GM19455 (cell line): Measurements from ENCODE around the gene ATXN7L3.
A peak's percentile ranks its signal among the peaks of the same experiment; 100 is the strongest.

Source experiments
- ATAC-seq: cut with Tn5 transposase; IDR thresholded peaks from one replicate; pipeline ENCODE4 v1.9.1; 2021; ENCODE audit not compliant: unreplicated experiment

Gene ATXN7L3

DNA sequence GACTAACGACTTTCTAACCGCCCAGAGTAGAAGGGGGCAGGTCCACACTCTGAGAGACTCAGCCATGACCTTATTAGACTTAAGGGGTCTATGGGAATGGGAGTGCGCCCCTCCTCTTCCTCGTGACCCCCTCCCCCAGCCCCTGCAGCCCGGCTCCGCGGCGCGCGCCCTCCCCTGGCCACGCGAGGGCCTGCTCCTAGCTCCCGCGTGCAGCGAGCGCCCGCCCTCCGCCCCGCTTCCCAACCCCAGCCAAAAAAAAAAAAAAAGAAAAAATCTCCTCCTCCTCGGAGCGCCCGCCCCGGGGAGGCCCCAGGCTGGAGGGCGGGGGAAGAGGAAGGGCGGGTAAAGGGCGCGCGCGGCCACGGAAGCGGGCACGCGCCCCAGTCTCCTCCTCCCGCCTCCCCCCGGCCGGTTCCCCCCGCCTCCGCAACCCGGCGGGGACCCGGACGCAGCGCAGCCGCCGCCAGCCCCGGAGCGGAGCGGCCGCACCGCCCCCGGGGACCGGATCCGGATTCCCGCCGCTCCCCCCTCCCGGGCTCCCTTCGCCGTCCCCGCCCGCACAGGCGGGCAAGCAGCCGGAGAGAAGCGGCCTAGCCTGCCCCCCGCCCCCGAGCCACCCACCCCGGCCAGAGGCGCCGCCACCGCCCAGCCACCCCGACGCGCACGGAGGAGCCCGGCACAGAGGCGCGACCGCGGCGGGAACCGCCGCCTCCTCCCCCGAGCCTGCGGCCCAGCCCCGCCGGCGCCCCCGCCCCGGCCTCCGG lies 18.8 kb upstream of the ATXN7L3 start:
- peak; percentile 34 for ATAC-seq

DNA sequence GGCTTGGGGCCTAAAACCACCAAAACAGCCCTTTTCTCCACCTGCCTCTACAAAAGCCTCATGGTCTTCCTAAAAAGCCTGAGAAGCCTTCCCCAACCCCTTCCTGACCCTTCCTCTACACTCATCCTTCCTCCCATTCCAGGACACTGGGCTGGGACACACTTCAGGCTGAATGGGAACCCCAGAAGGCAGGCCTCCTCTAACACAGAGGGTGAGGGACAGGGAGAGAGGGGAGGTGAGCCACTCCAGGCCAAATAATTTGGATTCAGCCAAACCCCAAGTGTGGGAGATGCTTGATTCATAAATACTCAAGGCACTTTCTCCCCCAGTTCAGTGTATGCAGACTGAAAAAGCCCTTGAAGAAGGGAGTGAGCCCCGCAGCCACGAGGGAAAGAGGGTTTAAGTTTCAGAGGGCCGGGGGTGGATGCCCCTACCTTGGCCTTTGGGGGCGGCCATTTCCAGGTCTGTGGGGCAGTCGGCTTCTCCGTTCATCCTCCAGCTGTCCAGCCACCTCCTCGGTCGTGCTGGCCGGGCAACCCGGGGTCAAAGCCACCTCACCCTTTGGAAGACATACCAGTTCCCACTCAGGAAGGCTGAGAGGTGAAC lies 18.2 kb upstream of the ATXN7L3 start:
- no peak for ATAC-seq

DNA sequence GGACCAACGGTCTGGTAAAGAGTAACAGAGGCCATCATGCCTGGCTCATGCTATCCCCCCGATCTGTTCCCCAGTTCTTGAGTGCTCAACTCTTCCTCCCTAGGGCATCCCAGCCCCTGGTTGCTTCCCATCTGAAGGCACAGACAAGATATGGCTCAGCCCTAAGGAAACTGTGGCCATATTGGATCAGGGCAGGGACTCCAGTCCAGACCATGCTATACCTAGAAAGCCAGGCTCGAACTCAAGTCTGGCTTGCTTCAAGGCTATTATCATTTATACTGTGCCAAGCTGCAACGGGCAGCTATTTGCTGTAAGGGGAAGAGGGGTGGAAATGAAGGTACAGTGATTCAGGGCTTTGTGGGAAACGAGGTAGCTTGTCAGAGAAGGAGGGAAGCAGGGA lies 17.0 kb upstream of the ATXN7L3 start:
- no peak for ATAC-seq

DNA sequence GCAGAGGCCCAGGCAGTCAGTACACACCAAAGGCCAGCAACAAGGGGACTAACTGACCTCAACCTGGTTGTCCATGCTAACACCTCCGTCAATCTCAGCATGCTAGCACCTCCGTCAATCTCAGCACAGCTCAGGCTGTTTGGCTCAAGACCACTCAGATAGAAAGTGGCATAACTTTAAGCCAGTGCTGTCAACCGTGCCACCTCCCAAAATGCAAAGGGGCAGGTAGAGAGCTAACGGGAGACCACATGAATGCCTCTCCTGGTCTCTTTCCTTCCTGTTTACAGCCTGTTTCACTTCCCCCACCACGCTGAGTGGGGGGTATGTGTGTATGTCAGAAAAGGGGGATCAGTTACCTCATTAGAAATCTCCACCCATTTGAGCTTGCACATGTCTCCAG lies 16.5 kb upstream of the ATXN7L3 start:
- ATAC-seq = no peak

DNA sequence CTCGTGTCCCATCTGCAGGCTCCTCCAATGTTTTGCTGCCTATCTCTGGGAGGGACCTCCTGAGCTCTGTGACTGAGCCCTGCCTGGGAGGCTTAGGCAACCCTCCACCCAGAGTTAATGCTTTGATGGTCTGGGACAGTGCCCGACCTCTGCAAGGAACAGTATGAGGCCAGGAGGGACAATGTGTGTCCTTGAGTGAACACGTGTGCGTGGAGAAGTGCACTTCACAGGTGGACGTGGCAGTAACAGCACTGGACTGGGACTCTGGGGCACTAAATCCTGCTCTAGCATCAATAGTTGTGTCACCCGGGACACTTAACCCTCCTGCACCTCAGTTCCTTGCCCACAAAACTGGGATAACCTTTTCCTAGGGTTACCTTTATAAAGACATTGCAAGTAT lies 15.2 kb upstream of the ATXN7L3 start:
- ATAC-seq = no peak

DNA sequence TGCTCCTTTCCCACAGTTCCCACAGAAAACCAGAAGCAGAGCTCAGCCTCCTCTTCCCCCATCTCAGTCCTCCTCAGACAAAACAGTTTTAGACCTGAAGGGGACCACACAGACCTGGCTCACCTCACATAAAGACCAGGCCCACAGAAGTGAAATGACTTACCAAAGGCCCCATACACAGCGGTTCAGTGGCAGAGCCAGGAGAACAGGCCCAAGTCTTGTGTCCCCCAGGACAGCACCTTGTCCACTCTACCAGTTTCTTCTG lies 14.5 kb upstream of the ATXN7L3 start:
- no peak for ATAC-seq

DNA sequence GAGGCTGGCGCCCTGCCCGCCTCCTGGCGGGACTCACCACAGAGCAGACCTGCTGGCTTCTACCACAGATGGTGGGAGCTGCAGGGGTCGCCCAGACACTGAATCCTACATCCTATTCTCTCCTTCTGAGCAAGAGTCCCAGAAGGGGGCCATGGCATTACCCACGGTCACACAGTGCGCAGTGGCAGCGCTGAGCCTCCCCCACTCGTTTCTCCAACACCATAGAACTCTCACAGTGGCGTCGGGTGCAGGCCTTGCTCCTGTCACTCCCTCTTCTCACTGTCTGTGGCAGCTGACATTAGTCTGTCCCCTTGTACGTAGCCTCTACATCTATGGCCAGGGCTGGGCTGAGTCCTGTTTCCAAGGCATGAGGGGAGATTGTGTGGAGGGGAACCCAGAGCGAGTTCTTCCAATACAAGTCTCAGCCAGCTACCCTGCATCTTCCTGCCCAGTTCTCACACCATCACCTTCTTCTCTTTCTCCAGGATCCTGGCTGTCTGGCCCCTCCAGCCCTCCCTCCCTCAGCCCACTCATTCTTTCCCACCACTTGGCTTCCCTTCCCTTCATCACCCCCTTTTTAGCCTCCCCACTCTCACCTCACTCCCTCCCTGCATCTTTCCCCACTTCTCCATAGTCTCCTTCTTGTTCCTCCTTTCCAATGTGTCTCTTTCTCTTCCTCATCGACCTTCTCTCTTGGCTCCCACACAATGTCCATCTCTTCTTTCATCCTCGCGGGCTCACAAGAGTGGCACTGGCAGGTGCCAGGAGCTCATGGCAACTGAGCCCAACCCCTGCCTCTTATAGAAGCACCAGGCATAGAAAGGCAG lies 13.9 kb upstream of the ATXN7L3 start:
- no peak for ATAC-seq

DNA sequence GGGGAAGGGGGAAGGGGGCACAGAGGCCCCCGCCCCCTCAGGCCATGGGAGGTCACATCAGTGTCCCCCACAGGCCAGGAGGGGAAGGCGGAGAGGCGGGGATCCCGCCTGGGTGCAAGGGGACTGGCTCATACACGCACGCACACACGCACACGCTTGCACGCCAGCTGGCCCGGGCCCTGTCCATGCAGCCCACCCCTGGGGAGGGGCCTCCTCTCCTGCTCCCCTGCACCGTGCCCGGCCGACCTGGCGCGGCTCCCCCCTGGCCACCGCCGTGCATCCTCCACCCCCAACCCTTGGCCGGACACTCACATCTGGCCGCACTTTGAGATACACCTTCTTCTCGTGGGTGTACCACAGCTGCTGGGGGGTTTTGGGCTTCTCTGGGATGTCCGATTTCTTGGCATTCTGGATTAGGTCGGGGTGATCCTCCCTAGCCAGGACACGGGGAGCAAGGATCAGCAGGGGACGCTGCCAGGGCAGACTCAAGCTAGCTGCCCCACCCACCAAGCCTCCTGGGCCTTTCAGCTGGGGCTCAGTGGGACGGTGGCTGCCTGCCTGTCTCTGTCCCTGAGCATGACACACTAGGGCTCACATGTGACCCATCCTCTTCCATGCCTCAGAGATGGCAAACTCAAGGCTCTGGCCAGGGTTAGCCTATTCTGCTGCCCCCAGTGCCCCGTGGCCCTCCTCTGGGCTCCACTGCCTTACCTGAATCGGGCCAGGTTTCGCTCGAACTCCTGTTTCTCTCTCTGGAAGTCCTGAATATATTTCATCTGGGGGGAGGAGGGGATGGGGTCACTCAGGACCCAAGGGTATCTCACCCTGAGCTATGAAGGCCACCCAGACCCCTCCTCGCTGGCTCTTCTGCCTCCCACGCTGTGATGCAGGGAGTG lies 13.1 kb upstream of the ATXN7L3 start:
- ATAC-seq = no peak

DNA sequence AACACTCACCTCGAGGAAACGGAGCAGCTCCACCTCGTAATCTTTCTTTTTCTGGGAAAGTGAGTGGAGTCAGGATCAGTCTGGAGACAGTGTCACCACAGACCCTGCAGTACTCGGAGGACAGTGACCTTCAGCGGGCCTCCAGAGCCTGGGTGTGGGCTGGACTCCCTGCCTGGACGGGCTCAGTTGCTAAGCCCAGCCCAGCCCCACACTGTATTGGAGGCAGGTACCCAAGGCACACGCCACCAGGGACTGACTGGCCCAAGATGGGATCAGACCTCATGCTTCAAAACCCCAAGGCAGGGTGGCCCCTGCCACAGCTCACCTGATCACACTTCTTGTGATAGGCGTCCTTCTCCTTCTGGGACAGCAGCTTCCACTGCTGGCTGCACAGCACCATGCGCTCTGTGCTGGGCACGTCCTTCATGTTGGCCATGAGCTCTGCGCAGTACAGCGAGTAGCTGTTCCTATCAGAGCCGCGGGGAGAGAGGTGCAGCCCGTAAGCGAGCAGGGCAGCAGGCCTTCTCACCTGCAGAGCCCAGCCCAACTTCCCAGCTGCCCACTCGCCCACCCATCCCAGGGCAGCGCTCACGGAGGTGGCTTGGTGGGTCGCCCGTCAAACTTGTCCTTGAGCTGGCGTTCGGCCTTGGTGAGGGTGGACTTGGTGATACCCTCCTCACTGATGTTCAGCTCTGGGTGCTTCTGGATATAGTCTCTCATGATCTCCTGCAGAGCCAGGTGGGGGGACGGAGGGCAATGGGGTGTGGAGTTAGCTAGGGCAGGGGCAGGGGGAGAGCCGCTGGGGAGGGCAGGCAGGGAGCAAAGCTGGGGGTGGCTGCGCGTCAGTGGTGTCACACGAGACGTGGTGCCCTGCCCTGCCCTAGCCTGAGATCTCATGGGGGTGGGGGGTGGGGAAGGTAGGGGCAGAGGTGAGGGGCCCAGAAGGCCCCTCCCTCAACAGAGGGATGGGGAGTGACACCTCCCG lies 11.9 kb upstream of the ATXN7L3 start:
- ATAC-seq = no peak

DNA sequence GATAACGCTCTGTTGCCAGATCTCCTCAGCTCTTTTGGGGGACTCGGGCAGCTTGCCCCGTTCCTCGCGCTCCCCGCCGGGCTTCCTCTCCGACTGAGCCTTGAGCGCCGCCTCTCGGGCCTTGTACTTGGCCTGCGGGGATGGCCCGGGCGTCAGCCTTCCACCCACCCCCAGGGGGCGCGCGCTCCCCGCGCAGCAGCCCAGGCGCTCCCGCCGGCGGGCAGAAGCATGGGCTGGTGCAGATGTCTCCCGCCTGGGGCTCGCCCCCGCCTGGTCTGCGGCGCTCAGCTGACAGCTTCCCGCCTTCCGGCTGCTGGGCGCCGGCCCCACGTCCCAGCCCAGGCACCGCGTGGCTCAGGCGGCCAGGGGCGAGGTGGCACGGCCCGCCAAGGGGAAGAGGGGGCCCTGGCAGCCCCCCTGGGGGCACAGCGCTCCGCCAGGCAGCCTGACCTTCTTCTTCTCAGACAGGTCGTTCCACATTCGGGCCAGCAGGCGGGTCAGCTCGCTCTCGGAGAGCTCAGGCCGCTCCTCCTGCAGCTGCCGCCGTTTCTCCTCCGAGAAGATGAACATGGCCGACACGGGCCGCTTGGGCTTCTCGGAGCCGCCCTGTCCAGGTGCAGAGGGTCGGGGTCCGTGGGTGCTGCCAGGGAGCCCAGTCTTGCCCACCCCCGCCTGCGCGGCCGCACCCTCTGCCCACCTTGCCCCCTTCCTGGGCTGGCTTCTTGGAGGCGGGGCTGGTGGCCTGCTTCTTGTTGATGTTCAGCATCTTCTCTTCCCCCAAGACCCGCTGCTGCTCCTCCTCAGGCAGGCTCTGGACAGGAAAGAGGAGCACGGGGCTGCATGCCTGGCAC lies 10.9 kb upstream of the ATXN7L3 start:
- ATAC-seq = peak; percentile 65

DNA sequence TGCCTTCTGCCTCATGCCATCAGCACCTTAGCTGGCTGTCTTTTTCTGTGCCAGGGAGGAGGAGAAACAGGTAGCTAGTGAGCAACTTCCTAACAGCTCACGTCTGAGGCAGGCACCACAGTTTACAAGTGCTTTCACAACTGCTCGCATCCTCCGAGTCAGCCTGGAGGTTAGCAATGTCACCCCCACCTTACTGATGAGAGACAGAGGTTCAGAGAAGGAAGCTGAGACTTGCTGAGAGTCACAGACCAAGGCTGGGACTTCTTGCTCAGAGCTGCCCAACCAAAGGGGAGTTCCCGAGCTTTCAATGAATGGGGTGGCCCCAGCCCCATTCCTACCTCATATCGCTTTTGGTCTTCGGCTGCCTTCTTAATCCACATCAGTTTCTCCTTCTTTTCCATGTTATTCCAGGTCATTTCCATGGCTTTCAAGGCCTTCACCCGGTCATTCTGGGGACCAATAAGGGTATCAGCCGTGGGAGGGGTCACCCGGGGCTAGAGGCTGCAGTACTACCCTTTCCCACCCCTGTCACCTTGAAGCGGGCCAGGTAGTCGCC lies 10.2 kb upstream of the ATXN7L3 start:
- no peak for ATAC-seq

DNA sequence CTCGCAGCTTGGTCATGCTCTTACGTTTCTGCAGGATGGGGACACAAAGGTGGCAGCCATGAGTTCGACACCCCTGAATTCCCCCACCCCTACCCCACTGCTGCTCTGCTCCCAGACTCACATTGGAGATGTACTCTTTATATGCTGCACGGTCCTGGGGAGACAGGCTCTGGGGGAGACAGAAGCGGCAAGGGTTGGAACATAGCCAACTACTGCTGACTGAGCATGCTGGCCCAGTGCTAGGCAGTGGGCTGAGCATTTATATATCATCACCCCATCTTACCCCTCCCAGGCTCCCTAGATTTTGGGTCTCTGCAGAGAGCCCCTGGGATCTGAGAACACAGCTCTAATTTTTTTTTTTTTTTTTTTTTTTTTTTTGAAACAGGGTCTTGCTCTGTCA lies 8.1 kb upstream of the ATXN7L3 start:
- ATAC-seq = no peak

DNA sequence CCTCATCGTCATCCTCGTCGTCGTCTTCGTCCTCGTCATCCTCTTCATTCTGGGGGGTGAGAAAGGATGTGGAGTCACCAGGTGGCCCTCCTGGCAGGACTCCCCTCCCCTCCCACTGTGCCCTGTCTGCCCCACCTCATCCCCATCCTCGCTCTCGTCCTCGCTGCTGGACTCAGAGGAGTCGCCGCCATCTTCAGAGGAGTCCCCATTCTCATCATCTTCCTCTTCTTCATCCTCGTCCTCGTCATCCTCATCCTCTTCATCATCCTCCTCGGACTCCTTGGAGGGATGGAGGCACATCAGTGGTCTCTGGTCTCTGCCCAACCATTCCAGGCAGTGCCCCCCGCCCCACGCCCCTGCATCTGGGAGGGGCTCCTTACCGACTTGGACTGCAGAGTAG lies 7.6 kb upstream of the ATXN7L3 start:
- no peak for ATAC-seq

DNA sequence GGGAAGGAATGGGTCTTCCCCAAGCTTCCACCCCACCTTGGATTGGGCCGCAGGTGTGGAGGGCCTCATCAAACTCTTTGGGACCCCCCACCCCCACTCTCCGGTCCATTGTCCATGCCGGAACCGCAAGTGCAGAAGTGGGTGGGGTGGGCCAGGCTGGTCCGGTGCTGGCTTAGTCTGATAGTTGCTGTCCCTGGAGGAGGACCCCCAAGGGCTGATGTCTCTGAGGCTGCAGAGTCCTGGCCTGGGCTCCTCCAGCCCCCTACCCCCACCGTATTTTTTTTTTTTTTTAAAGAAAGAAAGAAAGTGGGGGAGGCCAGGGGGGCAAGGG lies 7.1 kb upstream of the ATXN7L3 start:
- no peak for ATAC-seq

DNA sequence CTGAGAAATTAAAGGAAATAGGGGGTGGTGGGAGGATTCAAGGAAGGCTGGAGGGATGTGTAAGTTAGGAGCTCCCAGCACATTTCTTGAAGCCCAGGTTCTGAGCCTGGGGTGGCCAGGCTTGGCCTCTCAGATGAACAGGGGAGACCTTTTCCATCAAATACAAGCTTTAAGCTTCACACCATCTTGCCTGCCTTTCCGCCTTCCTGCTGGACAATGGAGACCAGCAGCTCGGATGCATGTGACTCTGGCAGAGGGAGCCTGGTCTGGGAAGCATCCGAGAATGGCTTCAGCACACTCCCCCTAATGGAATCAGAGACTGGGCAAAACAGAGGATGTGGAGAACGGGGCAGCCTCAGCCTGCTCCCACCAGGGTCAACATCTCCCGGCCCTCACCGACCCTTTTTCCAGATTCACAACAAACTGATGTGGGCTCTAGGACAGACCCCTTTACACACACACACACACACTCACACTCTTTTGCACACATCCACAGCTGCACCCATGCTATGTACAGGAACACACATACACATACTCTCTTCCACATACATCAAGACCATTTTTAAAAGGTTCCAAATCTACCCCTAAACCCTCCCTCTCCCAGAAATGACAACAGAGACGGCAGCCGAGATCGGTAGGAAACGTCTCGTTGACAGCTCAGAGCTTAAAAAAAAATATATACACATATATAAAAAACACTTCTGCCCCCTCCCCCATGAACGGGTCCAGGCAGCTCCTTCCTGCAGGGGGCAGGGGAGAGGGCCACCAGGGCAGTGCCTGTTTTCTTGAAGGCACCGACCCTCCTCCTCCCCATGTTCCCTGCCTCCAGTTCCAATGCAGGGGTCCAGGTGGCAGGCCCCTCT lies 6.5 kb upstream of the ATXN7L3 start:
- ATAC-seq = no peak

DNA sequence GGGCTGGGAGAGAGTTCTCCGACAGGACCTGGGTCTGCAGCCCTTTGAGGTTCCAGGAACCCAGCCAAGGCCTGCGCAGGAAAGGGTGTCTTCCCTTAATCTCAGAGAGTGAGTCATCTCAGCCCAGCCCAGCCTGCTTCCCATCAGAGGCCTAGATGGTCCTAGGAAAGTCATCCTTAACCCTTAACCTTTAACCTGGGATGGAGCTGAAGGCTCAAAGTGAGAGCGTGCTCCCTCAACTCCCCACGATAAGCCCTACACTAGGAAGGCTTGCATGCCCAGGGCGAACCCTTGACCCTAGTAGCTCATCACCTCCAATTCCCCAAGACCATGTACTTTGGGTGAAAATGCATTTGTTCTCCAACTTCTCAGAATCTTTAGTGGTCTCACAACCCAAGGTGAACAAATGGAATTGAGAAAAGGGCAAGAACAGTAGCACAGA lies 4.8 kb upstream of the ATXN7L3 start:
- no peak for ATAC-seq

DNA sequence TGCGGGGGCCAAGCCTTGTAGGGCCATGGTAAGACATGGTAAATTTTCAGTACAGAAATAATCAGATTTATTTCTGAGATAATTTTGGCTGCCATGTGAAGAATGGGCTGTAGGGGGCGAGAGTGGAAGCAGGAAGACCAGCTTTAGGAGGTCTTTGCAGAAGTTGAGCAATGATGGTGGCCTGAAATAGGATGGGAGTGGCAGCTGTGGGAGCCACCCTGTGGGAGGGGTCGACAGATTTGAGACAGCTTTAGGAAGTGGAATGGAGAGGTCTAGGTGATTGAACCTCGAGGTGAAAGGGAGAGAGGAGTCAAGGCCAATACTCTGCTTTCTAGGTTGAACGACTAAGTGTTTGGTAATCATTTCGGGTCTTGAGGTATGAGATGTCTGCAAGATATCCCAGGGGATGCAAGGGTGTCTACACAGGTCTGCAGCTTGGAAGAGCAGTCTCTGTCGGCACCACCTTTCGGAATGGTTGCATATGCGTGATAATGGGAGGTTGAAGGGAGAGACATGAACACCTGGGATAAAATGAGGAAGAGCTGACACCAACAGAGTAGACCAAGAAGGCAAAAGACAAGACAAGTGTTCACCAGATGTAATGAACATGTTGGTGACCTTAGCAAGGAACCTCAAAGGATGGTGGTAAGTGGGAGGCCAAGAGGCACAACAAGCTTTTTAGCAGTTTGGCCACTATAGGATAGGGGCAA lies 4.2 kb upstream of the ATXN7L3 start:
- ATAC-seq = no peak
